SHP77 treated with DMSO at 0.1 percent for 48 hours (cell line): ENCODE measurements around the gene MEGF8.

Source experiments
- DNase-seq: peaks from one replicate; lab custom pipeline; 2025; lab: John Stamatoyannopoulos, UW

The MEGF8 gene

DNA sequence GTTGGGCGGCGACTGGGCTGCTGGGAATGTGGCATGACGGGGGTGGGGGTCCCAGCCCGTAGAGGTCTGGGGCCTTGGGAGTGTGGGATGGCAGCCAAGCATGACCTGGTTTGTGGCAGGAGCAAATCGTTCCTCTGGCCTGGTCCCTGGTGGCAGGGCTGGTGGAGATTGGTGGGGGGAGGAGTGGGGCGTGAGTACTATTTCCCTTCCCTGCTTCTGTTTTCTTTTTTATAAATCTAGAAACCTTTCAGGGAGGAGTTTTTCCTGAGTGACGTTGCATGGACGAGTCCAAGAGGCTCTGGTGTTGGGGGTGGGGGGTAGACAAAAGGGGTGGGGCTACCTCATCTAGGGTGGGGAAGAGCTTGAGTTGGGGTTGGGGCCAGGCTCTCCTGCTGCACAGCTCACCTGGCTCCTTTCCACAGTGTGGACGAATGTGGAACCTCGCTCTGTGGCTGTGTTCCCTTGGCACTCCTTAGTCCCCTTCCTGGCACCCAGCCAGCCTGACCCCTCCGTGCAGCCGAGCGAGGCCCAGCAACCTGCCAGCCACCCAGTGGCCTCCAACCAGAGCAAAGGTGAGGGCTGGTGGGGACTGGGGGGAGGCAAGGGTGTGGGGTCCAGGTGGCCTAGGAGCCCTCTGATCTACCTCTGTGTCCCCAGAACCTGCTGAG is 39.0 kb upstream of the MEGF8 start:
- DNase-seq: no peak

DNA sequence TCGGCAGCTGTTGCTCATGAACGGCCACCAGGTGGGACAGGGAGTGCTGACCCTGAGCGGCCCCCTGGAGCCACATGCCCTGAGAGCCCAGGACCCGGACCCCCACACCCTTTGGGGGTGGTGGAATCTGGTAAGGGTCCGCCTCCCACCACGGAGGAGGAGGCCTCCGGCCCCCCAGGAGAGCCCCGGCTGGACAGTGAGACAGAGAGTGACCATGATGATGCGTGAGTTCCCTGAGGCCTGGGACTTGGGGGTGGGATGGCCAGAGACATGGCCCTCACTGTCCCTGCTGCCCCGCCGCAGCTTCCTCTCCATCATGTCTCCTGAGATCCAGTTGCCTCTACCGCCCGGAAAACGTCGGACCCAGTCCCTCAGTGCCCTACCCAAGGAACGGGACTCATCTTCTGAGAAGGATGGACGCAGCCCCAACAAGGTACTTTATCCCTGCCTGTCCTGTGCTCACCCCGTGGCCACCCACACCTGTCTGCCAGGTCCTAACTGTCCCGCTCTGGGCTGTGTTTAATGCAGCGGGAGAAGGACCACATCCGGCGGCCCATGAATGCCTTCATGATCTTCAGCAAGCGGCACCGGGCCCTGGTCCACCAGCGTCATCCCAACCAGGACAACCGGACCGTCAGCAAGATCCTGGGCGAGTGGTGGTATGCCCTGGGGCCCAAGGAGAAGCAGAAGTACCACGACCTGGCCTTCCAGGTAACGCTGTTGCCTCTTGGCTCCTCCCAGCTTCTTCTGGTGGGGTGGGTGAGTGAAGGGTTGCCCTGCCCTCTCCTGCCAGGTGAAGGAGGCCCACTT is 38.2 kb upstream of the MEGF8 start:
- DNase-seq: no peak

DNA sequence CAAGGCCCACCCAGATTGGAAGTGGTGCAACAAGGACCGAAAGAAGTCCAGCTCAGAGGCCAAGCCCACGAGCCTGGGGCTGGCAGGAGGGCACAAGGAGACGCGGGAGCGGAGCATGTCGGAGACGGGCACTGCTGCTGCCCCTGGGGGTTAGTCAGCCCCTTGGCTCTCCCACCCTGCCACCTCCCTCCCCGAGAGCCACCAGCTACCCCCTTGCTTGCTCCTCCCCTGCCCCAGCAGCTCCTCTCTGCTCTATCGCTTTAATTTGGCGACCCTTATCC is 37.7 kb upstream of the MEGF8 start:
- DNase-seq: no peak

DNA sequence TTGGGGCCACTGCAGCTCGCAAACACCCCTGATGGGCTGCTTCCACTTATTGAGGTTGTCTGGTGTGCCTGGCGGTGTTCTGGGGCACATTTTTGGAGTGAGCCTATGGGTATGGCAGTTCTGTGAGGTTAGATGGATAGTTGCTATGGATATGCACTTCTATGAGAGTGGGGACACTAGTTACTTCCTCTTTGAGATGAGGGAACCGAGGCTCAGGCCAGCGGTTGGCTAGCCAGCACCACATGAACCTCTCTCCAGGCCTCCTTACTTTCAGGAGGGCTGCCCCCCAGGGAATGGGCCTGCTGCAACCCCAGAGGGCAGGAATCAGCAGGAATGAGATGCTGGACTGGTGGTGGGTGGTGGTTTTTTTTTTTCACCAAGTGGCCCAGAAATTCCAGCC is 37.0 kb upstream of the MEGF8 start:
- DNase-seq: no peak

DNA sequence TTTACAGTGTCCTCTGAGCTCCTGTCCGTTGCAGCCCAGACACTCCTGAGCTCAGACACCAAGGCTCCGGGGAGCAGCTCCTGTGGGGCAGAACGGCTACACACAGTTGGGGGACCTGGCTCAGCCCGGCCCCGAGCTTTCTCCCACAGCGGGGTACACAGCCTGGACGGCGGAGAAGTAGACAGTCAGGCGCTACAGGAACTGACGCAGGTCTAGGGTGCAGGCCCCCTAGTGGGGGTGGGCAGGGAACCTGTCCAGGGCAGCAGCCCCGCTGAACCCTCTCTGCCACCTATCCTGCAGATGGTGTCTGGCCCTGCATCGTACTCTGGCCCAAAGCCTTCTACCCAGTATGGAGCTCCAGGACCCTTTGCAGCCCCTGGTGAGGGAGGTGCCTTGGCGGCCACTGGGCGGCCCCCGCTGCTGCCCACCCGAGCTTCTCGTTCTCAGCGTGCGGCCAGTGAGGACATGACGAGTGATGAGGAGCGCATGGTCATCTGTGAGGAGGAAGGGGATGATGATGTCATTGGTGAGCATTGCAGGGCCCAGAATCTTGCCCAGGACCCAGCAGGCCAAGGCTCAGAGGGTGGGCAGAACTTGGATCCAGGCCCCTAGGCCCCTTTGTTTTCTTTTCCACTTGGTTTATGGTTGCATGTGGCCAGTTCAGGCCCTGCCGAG is 36.4 kb upstream of the MEGF8 start:
- DNase-seq: no peak

DNA sequence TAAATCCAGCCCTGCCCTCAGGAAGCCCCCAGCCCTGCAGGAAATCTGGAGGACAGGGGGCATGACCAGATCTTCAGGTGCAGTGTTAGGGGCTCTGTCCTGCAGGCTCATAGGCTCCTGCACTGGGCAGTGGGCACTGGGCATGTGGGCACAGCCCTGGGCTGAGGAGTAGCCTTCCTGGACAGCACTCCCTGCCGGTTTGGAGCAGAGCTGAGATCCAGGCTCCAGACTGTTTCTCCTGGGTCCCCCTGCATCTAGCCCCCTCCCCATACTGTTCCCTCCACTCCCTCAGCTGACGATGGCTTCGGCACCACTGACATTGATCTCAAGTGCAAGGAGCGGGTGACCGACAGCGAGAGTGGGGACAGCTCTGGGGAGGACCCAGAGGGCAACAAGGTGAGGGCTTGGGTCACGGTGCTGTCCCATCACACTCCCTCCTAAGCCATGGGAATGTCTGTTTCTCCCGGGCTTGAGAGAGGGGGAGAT is 35.8 kb upstream of the MEGF8 start:
- DNase-seq: no peak

DNA sequence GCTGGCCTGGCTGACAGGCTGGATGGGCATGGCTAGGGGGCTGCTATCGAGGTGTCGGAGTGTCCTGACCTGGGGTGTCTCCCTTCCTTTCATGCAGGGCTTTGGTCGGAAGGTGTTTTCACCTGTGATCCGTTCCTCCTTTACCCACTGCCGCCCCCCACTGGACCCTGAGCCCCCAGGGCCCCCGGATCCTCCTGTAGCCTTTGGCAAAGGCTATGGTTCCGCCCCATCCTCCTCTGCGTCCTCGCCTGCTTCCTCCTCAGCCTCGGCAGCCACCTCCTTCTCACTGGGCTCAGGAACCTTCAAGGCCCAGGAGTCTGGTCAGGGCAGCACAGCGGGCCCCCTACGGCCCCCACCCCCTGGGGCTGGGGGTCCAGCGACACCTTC is 35.3 kb upstream of the MEGF8 start:
- no peak for DNase-seq

DNA sequence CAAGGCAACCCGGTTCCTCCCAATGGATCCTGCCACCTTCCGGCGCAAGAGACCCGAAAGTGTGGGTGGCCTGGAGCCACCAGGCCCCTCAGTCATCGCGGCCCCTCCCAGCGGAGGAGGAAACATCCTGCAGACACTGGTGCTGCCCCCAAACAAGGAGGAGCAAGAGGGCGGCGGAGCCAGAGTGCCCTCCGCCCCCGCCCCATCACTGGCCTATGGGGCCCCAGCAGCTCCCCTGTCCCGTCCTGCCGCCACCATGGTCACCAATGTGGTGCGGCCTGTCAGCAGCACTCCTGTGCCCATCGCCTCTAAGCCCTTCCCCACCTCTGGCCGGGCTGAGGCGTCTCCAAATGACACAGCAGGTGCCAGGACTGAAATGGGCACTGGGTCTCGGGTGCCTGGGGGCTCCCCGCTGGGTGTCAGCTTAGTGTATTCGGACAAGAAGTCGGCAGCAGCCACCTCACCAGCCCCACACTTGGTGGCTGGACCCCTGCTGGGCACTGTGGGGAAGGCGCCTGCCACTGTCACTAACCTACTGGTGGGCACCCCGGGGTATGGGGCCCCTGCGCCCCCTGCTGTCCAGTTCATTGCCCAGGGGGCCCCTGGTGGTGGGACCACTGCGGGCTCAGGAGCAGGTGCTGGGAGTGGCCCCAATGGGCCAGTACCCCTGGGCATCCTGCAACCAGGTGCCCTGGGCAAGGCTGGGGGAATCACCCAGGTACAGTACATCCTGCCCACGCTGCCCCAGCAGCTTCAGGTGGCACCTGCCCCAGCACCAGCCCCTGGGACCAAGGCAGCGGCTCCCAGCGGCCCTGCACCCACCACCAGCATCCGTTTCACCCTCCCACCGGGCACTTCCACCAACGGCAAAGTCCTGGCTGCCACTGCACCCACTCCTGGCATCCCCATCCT is 34.7 kb upstream of the MEGF8 start:
- peak; percentile 40 for DNase-seq

DNA sequence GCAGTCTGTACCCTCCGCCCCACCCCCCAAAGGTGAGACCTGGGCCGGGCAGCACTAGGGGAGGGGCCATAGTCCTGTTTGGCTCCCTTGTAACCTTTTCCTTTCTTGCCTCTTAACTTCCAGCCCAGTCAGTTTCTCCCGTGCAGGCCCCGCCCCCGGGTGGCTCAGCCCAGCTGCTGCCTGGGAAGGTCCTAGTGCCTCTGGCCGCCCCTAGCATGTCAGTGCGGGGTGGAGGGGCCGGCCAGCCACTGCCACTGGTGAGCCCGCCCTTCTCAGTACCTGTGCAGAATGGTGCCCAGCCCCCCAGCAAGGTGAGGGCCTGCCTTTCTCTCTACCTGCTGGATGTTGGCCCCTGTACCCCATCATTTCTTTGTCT is 34.0 kb upstream of the MEGF8 start:
- DNase-seq: no peak

DNA sequence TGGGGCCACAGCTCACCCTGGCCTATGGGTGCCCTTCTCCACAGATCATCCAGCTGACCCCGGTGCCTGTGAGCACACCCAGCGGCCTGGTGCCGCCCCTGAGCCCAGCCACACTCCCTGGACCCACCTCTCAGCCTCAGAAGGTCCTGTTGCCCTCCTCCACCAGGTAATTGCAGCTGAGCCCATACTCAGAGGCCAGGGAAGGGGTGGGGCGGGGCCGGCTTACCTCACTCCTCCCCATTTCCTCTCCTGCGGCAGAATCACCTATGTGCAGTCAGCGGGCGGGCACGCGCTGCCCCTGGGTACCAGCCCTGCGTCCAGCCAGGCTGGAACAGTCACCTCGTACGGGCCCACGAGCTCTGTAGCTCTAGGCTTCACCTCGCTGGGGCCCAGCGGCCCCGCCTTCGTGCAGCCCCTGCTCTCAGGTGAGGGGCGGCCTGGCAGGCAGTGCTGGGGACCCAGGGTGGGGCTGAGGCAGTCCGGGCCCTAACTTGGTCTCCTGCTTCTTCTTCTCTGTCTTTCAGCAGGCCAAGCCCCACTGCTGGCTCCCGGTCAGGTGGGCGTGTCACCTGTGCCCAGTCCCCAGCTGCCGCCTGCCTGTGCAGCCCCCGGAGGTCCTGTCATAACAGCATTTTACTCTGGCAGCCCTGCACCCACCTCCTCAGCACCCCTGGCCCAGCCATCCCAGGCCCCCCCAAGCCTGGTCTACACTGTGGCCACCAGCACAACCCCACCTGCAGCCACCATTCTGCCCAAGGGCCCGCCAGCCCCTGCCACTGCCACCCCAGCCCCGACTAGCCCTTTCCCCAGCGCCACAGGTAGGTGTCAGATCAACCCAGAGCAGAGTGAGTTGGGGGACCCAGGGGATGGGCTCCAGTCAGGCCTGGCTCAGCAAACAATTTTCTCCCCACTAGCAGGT is 33.1 kb upstream of the MEGF8 start:
- no peak for DNase-seq

DNA sequence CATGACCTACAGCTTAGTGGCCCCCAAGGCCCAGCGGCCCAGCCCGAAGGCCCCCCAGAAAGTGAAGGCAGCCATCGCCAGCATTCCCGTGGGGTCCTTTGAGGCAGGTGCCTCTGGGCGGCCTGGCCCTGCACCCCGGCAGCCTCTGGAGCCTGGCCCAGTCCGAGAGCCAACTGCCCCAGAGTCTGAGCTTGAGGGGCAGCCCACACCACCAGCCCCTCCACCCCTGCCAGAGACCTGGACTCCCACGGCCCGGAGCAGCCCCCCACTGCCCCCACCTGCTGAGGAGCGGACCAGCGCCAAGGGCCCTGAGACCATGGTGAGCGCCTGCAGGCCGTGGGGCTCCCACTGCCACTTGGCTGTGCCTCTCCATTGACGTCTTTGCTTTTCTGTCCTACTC is 32.5 kb upstream of the MEGF8 start:
- DNase-seq: no peak

DNA sequence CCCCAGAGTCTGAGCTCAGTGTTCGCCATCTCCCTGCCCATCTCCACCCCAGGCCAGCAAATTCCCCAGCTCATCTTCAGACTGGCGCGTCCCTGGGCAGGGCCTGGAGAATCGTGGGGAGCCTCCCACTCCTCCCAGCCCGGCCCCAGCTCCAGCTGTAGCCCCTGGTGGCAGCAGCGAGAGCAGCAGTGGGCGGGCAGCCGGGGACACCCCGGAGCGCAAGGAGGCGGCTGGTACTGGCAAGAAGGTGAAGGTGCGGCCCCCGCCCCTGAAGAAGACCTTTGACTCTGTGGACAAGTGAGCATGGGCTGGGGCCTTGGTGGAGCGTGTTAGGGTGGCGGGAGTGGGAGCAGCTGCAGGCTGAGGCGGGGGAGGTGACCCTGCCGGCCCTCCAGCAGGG is 31.9 kb upstream of the MEGF8 start:
- no peak for DNase-seq

DNA sequence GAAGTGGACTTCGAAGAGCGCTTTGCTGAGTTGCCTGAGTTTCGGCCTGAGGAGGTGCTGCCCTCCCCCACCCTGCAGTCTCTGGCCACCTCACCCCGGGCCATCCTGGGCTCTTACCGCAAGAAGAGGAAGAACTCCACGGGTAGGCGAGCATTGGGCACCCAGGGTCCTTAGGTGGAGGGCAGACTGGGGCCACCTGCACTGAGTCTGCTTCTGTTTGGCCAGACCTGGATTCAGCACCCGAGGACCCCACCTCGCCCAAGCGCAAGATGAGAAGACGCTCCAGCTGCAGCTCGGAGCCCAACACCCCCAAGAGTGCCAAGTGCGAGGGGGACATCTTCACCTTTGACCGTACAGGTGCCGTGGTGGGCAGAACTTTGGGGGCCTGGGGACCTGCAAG is 31.5 kb upstream of the MEGF8 start:
- DNase-seq: no peak

DNA sequence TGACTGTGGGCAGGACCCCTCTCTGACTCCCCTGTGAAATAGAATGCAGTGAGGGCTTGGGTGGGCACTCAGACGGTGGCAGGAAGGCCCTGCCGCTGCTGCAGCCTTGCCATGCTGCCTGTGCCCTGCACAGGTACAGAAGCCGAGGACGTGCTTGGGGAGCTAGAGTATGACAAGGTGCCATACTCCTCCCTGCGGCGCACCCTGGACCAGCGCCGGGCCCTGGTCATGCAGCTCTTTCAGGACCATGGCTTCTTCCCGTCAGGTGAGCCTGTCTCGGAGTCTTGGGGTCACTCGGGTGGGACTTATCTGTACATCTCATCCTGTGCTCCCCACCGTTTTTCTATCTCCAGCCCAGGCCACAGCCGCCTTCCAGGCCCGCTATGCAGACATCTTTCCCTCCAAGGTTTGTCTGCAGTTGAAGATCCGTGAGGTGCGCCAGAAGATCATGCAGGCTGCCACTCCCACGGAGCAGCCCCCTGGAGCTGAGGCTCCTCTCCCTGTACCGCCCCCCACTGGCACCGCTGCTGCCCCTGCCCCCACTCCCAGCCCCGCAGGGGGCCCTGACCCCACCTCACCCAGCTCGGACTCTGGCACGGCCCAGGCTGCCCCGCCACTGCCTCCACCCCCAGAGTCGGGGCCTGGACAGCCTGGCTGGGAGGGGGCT is 30.8 kb upstream of the MEGF8 start:
- DNase-seq: no peak

DNA sequence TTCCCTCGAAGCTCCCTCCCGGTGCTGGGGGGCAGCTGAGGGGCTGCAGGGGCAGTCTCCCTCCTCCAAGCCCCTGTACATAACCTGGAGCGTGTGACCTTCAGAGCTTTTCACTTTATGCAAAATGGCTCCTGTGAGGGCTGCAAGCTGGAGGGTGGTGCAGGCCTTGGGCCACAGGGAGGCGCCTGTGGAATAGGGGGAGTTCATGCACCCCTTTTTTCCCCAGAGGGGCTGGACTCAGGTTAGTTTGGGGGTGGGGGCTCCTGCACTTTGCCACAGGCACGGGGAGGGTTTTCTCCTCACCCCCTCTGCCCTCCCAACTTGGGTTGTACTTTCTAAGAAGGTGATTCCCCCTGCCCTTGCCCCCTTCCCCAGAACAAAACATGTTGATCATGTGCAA is 30.1 kb upstream of the MEGF8 start:
- no peak for DNase-seq

DNA sequence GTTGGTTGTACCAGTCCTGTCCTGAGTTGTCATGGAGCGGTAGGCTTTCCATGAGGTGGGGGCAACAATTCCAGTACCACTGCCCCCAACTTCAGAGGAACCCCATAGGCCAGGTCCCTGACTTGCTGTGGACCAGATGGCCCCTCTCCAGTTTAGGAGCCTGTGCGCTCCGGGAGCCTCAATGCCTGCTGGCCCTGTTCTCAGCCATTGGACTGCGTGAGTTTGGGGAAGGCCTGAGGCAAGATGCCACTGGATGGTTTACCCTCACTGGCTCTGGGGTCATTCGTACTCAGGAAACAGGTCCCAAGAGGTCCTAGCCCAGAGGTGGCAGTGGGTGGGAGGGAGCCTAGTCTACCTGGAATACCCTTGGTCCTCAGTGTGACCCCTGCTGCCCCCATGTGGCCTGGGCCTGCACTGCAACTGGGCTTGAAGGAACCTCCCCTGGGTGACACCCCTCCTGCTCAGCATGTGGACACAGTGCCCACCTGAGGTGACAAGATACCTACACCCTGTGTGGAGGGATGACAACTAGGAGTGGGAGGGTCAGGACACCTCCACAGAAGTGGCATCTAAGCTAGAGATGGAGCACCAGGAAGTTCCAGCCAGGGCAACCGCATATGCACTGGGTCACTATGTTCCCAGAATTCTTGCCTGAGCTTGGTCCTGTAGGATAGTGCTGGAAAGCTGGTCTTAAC is 29.5 kb upstream of the MEGF8 start:
- no peak for DNase-seq

DNA sequence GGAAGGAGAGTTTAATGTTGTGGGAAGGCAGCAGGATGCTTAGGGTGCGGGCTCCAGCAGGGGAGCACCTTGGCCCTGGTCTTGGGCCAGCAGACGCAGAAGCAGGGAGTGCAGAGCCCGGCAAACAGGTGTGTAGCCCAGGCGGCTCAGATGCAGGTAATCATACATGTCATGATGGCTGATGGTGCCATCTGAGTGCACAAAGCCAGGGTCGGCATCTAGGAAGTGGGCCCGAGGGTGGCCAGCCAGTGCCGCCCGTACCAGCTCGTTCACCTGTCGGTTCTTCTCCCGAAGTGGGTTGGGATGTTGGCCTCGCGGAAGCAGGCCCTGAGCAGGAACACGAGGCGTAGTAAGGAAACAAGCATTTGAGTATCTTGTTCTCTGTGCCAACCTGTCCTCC is 28.4 kb upstream of the MEGF8 start:
- DNase-seq: no peak

DNA sequence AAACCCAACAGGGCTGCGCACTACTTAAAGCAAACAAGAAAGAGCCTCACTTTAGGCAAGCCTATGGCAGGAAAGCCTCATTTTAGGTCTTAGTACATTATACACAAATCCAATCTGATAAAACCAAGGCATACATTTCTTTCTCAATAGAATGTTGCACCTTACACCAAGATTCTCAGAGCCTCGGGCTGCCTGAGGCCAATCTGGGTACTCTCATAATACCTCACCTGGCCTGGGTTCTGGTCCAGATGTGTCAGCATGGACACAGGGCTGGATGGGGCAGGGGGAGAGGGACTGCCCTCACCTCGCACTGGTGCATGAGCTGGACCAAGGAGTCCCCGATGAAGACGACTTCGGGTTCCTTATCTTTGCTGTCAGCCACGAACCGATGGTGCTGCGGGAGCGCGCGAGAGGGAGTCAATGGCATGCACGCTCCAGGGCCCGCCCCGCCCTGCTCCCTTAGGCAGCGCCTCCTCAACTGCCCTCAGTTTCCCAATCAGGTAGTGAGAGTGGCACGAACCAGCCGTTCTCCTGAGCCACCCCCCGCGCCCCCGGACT is 23.7 kb upstream of the MEGF8 start, which contains the start of gene PRR19:
TSS of gene PRR19 (plus strand) at position 487 of the 558 bp plus-strand sequence. CDS start 7,453 bp downstream, outside the sequence.
- no peak for DNase-seq

DNA sequence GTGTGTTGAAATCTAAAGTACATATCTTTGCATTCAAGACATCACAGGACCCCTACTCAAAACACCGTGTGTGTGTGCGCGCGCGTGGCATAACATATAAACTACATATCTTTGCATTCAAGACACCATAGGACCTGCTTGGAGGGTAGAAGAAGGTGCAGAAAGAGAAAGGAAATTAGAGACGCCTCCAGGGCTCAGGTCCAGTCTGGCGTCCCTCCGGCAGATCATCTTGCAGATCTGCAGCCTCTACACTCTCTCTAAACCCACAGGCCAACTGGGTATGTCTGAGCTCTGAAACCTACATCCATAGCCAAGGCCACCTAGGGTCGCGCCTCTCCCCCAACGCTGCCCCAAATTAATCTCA is 22.4 kb upstream of the MEGF8 start:
- no peak for DNase-seq

DNA sequence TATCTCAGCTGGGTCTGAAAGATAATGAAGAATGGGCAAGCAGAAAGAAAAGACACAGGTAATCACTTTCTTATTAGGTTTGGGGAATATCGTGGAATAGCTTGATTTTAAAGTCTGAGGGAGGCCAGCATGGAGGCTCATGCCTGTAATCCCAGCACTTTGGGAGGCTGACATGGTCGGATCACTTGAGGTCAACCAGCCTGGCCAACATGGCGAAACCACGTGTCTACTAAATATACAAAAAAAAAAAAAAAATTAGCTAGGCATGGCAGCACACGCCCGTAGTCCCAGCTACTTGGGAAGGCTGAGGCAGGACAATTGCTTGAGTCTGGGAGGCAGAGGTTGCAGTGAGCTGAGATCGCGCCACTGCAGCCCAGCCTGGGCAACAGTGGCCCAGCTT is 21.6 kb upstream of the MEGF8 start:
- no peak for DNase-seq
